AG10803 (cell line): Measurements from ENCODE around the gene FAT1.

Experiments used
- DNase-seq: peaks from one replicate; pipeline ENCODE4 v3.0.0; 2010; ENCODE audit warnings: low read depth
- H3K4me3 ChIP-seq: 2 replicates; pipeline ENCODE4 v1.5.1; 2011; ENCODE audit warnings: mild to moderate bottlenecking, low read length, control low read depth
- TF ChIP-seq, protein P1 (sequence below): conservative IDR thresholded peaks from 2 replicates; pipeline ENCODE4 v1.5.1; 2011; ENCODE audit warnings: mild to moderate bottlenecking, low read length, control low read depth, inconsistent platforms

FAT1 gene

DNA sequence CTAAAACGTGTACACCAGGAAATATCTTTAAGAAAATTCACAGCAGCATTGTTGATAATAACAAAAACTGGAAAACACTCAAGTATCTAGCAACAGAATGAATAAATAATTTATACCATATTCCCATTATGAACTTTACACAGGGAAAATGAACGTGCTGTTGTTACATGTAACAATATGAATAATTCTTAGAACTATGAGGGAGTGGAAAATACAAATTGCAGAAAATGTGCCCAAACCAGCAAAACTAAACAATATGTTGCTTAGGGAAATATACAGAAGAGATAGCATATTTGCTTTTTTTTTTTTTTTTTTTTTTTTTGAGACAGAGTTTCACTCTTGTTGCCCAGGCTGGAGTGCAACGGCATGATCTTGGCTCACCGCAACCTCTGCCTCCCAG is 14.8 kb upstream of the FAT1 start:
- no peak overlapping the region for H3K4me3 ChIP-seq
- no peak for DNase-seq
- TF ChIP-seq, protein P1, sequence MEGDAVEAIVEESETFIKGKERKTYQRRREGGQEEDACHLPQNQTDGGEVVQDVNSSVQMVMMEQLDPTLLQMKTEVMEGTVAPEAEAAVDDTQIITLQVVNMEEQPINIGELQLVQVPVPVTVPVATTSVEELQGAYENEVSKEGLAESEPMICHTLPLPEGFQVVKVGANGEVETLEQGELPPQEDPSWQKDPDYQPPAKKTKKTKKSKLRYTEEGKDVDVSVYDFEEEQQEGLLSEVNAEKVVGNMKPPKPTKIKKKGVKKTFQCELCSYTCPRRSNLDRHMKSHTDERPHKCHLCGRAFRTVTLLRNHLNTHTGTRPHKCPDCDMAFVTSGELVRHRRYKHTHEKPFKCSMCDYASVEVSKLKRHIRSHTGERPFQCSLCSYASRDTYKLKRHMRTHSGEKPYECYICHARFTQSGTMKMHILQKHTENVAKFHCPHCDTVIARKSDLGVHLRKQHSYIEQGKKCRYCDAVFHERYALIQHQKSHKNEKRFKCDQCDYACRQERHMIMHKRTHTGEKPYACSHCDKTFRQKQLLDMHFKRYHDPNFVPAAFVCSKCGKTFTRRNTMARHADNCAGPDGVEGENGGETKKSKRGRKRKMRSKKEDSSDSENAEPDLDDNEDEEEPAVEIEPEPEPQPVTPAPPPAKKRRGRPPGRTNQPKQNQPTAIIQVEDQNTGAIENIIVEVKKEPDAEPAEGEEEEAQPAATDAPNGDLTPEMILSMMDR = no peak

DNA sequence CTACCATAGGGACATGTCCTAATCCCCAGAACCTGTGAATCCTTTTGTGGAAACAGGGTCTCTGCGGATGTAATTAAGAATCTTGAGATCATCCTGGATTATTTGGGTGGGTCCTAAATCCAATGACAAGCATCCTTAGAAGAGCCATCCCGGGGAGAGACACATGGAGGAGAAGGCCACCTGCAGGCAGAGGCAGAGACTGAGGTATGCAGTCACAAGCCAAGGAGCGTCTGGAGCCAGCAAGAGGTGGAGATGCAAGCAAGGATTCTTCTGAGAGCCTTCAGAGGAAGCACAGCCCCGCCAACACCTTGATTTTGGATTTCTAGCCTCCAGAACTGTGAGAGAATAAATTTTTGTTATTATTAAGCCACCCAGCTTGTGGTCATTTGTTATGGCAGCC is 13.8 kb upstream of the FAT1 start:
- no peak overlapping the region for H3K4me3 ChIP-seq
- TF ChIP-seq, protein P1 = no peak
- DNase-seq = no peak

DNA sequence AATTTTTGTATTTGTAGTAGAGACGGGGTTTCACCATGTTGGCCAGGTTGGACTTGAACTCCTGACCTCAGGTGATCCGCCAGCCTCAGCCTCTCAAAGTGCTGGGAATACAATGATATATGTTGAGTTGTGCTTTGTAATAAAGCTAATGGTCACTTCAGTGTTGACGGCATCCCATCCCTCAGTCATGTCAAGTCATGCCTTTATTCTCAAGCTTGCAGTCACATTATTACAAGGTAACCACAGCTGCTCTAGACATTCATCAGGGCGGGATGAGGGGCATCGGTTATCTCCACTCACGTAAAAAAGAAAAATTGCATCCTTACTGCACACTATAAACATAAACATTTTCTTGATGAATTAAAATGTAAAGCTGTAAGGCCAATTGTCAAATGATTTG is 12.8 kb upstream of the FAT1 start:
- TF ChIP-seq, protein P1 = no peak
- H3K4me3 ChIP-seq = no peak overlapping the region
- DNase-seq = no peak

DNA sequence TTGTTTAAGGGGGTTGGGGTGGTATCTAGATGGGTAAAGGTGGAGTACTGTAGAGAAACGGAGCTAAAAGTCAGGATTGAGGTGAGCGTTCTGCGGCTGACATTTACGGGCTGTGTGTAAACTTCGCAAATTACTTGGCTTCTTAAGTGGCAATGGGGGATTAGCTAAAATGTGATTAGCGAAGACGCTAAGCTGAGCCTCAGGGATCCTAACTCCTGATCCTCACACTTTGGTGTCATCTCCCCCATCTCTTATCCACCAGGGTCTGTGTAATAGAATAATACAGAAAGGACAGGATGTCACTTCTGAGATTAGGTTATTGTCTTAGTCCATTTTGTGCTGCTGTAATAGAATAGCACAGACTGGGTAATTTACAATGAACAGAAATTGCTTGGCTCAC is 10.6 kb upstream of the FAT1 start:
- DNase-seq = no peak

DNA sequence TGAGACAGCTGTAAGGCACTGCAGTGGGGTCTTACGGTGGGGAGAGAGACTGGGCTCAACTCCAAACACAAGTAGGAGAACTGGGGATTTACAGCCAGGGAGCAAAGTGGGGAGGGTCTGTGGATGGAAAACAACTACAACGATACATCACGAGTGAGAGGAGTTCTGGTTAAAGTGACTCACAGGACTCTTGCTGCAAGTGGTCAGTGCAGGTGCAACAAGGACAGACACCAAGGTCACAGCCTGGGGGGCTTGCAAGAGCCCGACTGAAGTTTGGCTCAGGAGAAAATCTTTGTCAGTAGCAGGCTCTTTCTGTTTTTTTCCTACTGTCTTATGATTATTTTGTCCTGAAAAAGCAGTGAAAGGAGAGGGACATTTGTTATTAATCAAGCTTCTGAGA is 10.1 kb upstream of the FAT1 start:
- no peak overlapping the region for H3K4me3 ChIP-seq
- no peak for DNase-seq
- TF ChIP-seq, protein P1 = no peak

More for the DNA sequence above, 10.6 kb upstream of the FAT1 start:
- TF ChIP-seq, protein P1 = no peak
- H3K4me3 ChIP-seq = no peak overlapping the region

DNA sequence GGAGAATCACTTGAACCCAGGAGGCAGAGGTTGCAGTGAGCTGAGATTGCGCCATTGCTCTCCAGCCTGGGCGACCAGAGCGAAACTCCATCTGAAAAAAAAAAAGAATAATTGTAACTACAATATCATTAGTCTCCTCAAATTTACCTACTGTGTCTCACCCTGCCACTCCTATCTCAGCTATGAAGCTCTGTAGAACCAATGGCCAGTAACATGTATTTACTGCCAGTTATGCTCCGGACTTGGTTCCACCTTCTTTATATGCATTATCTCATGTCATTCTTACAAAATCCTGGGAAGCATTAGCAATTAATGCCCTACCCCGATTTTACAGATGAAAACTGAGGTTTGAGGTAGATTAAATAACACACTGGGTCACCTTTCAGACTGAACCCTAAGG is 7.0 kb upstream of the FAT1 start:
- DNase-seq = no peak
- TF ChIP-seq, protein P1 = no peak
- H3K4me3 ChIP-seq = no peak overlapping the region

DNA sequence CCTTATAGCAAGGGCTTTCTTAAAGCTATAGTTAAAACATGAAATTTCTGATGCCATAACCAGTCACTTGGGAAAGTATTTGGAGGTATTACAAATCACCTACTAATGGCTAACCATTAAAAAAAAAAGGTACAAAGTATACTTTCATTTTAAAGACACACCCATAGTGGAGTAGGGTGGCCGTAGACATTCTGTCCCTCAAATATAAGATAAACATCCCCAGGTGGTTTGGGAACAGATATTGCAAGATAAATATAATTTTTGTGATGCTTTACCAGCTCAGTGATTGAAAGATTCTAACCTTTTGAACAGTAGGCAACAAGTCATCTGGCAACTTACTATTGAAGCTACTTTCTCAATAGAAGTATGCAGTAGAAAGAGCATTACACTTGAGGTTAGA is 6.2 kb upstream of the FAT1 start:
- TF ChIP-seq, protein P1 = no peak
- DNase-seq = no peak
- no peak overlapping the region for H3K4me3 ChIP-seq
